DMS153 treated with DMSO at 0.1 percent for 48 hours (cell line): Measurements from ENCODE around the gene ERBB3.
"Not testable (repeated sequence)": the region's sequence is repeated elsewhere in the genome, so short reads cannot be mapped to it uniquely, and the experiment has no call there.

ENCODE experiments used
- DNase-seq: peaks from one replicate; lab custom pipeline; 2025; ENCODE audit not compliant: unreplicated experiment; lab: John Stamatoyannopoulos, UW

ERBB3 gene

DNA sequence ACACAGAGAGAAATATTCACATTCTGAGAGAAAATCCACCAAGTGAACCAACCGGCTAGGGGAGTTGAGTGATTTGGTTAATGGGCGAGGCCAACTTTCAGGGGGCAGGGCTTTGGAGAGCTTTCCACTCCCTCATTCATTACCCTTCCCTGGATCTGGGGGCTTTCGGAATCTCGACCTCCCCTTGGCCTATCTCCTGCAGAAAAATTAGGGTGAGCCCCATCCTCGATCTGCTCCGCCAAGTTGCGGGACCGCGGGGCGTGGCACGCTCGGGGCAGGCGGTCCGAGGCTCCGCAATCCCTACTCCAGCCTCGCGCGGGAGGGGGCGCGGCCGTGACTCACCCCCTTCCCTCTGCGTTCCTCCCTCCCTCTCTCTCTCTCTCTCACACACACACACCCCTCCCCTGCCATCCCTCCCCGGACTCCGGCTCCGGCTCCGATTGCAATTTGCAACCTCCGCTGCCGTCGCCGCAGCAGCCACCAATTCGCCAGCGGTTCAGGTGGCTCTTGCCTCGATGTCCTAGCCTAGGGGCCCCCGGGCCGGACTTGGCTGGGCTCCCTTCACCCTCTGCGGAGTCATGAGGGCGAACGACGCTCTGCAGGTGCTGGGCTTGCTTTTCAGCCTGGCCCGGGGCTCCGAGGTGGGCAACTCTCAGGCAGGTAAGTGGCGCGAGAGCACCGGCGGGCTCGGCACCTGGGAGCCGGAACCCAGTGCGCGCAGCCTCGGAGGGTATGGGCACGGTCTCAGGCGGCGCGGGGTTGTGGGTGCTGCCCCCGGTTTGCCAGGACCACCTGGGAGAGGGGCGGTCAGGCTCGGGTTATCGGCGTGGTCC lies at the start of gene ERBB3:
TSS of gene ERBB3 (plus strand) at position 443 of the 833 bp plus-strand sequence. CDS start at position 579, 136 bp downstream.
- DNase-seq = peak; percentile 71

GRCh38 chr12:56031987-56032386 lies 48.0 kb upstream of the ERBB3 start:
- DNase-seq = no peak

- no peak for DNase-seq
These were observed 45.2 kb upstream of the ERBB3 start for GRCh38 chr12:56034586-56035332.

DNA sequence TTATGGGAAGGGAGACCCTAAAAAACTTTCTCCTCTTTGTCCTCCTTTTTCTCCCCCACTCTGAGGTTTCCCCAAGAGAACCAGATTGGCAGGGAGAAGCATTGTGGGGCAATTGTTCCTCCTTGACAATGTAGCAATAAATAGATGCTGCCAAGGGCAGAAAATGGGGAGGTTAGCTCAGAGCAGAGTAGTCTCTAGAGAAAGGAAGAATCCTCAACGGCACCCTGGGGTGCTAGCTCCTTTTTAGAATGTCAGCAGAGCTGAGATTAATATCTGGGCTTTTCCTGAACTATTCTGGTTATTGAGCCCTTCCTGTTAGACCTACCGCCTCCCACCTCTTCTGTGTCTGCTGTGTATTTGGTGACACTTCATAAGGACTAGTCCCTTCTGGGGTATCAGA lies 42.8 kb upstream of the ERBB3 start:
- no peak for DNase-seq

DNA sequence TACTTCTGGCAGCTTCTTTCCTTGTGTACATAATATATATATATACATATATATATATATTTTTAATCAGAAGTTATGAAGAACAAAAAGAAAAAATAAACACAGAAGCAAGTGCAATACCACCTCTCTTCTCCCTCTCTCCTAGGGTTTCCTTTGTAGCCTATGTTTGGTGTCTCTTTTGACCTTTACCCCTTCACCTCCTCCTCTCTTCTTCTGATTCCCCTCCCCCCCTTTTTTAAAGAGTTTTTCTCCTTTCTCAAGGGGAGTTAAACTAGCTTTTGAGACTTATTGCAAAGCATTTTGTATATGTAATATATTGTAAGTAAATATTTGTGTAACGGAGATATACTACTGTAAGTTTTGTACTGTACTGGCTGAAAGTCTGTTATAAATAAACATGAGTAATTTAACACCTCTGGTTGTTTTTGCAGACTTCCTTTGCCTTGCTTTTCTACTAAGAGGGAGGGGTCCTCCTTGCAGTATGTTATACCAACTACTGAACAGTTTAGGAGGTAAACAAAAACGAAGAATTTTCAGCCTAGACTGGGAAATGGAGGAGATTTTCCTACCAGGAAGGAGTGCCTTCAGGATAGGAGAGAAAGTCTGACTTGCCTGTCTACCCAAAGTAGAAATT lies 41.8 kb upstream of the ERBB3 start:
- DNase-seq = no peak

- DNase-seq = no peak
These were observed 39.8 kb upstream of the ERBB3 start for GRCh38 chr12:56040151-56040550.

DNA sequence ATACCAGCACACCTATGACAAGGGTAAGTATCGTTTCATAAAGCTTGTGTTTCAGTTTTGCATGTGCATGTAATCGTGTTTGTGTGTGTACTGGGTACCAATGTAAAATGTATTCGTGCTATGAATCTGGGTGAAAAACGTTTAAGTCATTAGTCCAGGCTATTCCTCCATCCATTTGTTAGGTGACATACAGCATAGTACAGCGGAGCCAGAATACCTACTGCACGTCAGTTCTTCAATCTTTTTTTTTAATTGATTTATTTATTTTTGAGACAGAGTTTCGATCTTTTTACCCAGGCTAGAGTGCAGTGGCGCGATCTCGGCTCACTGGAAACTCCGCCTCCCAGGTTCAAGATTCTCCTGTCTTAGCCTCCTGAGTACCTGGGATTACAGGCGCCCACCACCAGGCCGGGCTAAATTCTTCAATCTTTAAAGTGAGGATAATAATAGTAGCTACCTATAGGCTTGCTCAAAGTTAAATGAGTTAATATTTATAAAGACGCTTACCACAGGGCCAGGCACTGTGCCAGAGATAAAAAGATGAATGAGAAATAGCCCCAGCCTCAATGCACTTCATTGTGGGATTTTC lies 38.9 kb upstream of the ERBB3 start:
- DNase-seq = no peak

- DNase-seq = peak; percentile 97
These were observed 38.2 kb upstream of the ERBB3 start, which contains the start of gene RPS26 for GRCh38 chr12:56041552-56042429. RPS26 (plus strand) TSS chr12:56041918; CDS start chr12:56042167, 249 bp downstream.

DNA sequence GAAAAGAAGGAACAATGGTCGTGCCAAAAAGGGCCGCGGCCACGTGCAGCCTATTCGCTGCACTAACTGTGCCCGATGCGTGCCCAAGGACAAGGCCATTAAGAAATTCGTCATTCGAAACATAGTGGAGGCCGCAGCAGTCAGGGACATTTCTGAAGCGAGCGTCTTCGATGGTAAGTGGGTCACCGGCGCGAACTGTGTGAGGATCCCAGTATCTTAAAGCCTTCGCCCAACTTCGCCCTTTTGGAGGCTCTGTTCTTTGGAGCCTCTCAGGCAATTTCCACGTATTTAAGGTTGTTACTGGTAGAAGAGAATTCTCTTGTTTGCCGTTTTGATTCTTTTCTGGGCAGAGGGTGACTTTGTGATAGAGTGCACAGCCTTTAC lies 37.5 kb upstream of the ERBB3 start:
- DNase-seq = not testable (repeated sequence)

DNA sequence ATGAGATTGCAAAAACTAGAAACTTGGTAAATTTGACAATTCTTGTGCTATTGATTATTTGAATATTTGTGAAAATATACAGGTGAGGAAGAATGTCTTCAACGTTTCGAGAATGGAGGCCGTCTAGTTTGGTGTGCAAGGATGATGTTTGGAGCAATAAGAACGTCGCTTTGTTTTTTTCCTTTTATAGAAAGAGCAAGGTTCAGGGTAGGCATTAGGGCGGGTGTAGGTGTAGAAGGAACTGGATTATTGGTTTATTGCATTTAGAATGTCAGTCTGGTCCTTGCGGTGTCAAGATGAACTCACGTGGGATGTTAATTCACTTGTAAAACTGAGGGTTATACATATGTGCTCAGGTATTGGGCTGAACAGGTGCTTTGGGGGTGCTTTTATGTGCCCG lies 37.1 kb upstream of the ERBB3 start:
- DNase-seq = no peak

DNA sequence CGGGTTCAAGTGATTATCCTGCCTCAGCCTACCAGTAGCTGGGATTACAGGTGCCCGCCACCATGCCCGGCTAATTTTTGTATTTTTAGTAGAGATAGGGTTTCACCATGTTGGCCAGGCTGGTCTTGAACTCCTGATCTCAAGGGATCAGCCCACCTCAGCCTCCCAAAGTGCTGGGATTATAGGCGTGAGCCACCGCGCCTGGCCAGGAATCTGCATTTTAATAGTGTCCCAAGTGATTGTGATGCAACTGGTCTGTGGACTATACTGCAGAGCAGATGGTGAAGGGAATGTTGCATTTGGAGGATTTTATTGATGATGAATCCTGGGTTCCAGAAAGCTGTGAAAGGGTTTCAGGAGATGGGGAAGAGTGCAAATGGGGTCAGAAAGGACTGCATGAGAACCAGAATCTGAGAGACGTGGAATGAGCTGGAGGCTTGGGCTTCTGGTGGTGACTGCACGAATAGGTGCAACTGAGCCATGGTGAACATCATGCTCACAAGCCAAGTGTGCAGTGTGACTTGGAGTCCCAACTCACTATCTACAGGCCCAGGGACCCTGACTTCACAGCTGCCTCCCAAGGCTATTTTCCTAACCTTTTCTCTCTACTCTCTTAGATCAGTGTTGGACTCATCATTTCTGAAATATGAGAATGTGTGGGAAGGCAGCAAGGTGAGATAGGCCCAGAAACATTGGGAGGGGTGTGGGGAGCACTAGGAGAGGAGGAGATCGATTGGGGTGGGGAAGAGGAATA lies 33.8 kb upstream of the ERBB3 start:
- no peak for DNase-seq

- no peak for DNase-seq
These were observed 26.5 kb upstream of the ERBB3 start for GRCh38 chr12:56053407-56053893.

- DNase-seq = not testable (repeated sequence)
These were observed 20.0 kb upstream of the ERBB3 start for GRCh38 chr12:56059964-56060363.

- DNase-seq = no peak
These were observed 18.0 kb upstream of the ERBB3 start for GRCh38 chr12:56061982-56062381.

DNA sequence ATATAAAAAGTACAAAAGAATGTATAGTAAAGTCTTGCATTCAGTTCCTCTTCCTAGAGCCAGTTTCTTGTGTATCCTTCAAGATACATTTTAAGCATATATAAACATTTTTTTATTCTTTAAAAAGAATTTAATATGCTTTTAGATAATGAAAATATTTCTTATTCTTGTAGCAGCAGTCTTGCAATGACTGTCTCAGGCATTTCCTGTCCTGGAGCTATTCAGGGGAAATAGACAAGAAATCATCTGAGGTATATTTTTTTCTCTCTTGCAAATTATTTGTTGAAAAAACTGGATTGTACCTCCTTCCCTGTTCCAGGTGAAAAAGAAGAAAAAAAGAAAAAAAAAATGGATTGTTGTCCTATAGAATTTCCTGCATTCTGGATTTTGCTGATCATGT lies 17.0 kb upstream of the ERBB3 start:
- no peak for DNase-seq

- no peak for DNase-seq
These were observed 8.3 kb upstream of the ERBB3 start for GRCh38 chr12:56071648-56072047.

DNA sequence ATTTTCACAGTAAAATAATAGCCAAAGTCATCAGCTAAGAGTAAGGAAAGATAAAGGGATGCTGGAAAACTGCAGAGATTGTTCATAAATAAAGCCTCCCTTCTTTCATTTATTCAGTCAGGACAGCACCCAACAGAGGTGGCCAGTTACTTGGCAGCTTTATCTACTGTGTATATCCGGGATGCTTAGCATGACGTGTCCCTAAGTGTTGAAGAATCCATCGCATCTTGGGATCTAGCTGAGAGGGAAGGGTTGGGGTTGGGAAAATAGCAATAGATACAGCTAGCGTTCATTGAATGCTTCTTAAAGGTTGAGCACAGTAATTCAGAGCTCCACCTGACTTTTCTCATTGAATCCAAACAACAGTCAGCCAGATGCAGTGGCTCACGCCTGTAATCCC lies 5.6 kb upstream of the ERBB3 start:
- no peak for DNase-seq

DNA sequence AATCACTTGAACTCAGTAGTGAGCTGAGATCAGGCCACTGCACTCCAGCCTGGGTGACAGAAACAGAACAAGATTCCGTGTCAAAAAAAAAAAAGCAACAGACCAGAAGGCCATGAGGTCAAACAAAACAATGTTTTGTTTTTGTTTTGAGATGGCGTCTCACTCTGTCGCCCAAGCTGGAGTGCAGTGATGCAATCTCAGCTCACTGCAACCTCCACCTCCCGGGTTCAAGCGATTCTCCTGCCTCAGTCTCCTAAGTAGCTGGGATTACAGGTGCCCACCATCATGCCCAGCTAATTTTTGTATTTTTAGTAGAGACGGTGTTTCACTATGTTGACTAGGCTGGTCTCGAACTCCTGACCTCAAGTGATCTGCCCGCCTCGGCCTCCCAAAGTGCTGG lies 2.0 kb upstream of the ERBB3 start:
- DNase-seq = not testable (repeated sequence)

DNA sequence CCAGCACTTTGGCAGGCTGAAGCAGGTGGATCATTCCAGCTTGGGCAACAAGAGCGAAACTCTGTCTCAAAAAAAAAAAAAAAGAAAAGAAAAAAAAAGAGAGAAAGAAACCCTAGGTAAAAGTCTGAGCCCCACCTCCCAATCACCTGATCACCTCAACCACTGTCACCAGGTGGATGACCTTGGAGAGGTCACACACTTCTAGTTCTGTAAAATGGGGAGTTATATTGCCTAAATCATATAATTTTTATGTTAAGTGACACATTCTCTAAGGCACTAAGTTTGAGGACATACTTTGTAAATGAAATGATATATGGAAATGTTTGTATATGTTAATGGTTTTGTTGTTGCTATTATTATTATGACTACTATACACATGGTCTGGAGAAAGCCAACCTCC lies 1.5 kb upstream of the ERBB3 start:
- DNase-seq = no peak
